CD4-positive, alpha-beta memory T cell (primary cell): ENCODE results near the gene SHCBP1L. TPM values are rescaled to one million over a fixed set of nuclear protein-coding genes. Genes with fewer than 3 reads are reported as not detected.

Source experiments
- CTCF ChIA-PET: fragments of 350-600 bp; sonication (Branson Sonifier 250); formaldehyde crosslinking; loops from one replicate; lab custom pipeline; 2021; ENCODE audit warnings: inconsistent platforms; ENCODE audit not compliant: partially characterized antibody; lab: Charles Lee
- POLR2A ChIA-PET: fragments of 350-600 bp; sonication (Branson Sonifier 250); formaldehyde crosslinking; loops from one replicate; lab custom pipeline; 2021; ENCODE audit not compliant: partially characterized antibody; lab: Charles Lee
- DNase-seq, 5 donors: peaks; one replicate each; pipeline versions ENCODE4 v3.0.0 to v3.0.0-alpha.2; 2020 to 2022; ENCODE audit warnings: mixed read lengths in 1 of 5
- H3K27ac ChIP-seq: one replicate; pipeline ENCODE4 v1.7.0; 2013; ENCODE audit warnings: low read depth, low read length
- H3K27me3 ChIP-seq: 2 replicates; pipeline ENCODE4 v1.7.0; 2013; ENCODE audit warnings: mild to moderate bottlenecking, low read length, moderate library complexity; ENCODE audit not compliant: insufficient read depth
- H3K36me3 ChIP-seq: 2 replicates; pipeline ENCODE4 v1.7.0; 2013; ENCODE audit warnings: mild to moderate bottlenecking, low read length, moderate library complexity; ENCODE audit not compliant: insufficient read depth
- H3K4me1 ChIP-seq: 2 replicates; pipeline ENCODE4 v1.7.0; 2013; ENCODE audit warnings: mild to moderate bottlenecking, low read length, moderate library complexity; ENCODE audit not compliant: insufficient read depth
- H3K4me3 ChIP-seq, 2 donors: one replicate each; pipeline ENCODE4 v1.7.0; 2013; ENCODE audit warnings: low read length in 2 of 2, mild to moderate bottlenecking in 1 of 2
- H3K9me3 ChIP-seq, 2 donors: one replicate each; pipeline ENCODE4 v1.7.0; 2013; ENCODE audit warnings: low read length in 2 of 2, control low read depth in 1 of 2; ENCODE audit not compliant: control insufficient read depth in 1 of 2
- H3K27ac Mint-ChIP-seq, 7 donors: one replicate each; pipeline ENCODE4 v1.8.0; 2020 to 2021; ENCODE audit warnings: mixed read lengths in 7 of 7, mild to moderate bottlenecking in 6 of 7, inconsistent platforms in 3 of 7, moderate library complexity in 3 of 7
- H3K27me3 Mint-ChIP-seq, 2 donors: one replicate each; pipeline ENCODE4 v1.8.0; 2020 to 2021; ENCODE audit warnings: mixed read lengths in 2 of 2
- H3K36me3 Mint-ChIP-seq, 2 donors: one replicate each; pipeline ENCODE4 v1.8.0; 2020 to 2021; ENCODE audit warnings: mixed read lengths in 2 of 2, inconsistent platforms in 1 of 2, mild to moderate bottlenecking in 1 of 2
- H3K4me1 Mint-ChIP-seq, 4 donors: one replicate each; pipeline ENCODE4 v1.8.0; 2020 to 2021; ENCODE audit warnings: mixed read lengths in 4 of 4, mild to moderate bottlenecking in 1 of 4
- H3K4me3 Mint-ChIP-seq, 8 donors: one replicate each; pipeline ENCODE4 v1.8.0; 2020 to 2021; ENCODE audit warnings: mixed read lengths in 8 of 8, mild to moderate bottlenecking in 7 of 8, moderate library complexity in 6 of 8, inconsistent platforms in 3 of 8
- H3K9me3 Mint-ChIP-seq, 8 donors: one replicate each; pipeline ENCODE4 v1.8.0; 2020 to 2021; ENCODE audit warnings: mixed read lengths in 8 of 8, mild to moderate bottlenecking in 5 of 8, inconsistent platforms in 3 of 8, moderate library complexity in 1 of 8
- intact Hi-C: fragments of 100-400 bp; cut with micrococcal nuclease; formaldehyde crosslinking; loops from one replicate; pipeline ENCODE4 v1.15.1; 2023
- polyA plus RNA-seq, 2 donors: library from polyadenylated mRNA; unstranded; fragments of 300-500 nt; fragmentation: Illumina TruSeq; gene quantifications; one replicate each; pipeline ENCODE4 v1.2.3, GENCODE V29; 2021
- total RNA-seq, 2 experiments: library from RNA; stranded (reverse); gene quantifications; one replicate each; pipeline ENCODE4 v1.2.3, GENCODE V29; 2021

SHCBP1L gene
- total and polyA plus RNA-seq, 4 experiments from 2014 or later, result not detected

- Mint-ChIP-seq H3K27me3 (peaks cover 4 to 7% of the 10 kb centered on the region in 2 donors), H3K9me3 (no peaks in the 10 kb centered on the region), H3K27ac (no peak overlapping the region), H3K36me3 (no peaks in the 10 kb centered on the region), H3K4me3 (no peak overlapping the region), H3K4me1 (peaks cover 0 to 5% (median 2%) of the 10 kb centered on the region in 4 donors)
- no peaks in the 10 kb centered on the region for H3K36me3 ChIP-seq
- CTCF ChIA-PET, result interaction anchor here (0.6 to 1.4 kb wide), 3 partner anchors 20 to 629 kb away, joined by 3 to 4 read pairs (median 3); no protein-coding TSS in a partner anchor
- H3K27ac ChIP-seq, result no peak overlapping the region
- peak in 2 of 5 donors; percentile 6 to 10 for DNase-seq
- no peak overlapping the region for H3K4me3 ChIP-seq
- intact Hi-C loops, result loop anchor here (5.0 kb wide), 1 partner anchor 660 kb away; no protein-coding TSS in a partner anchor
- POLR2A ChIA-PET, result no interaction called here
- H3K9me3 ChIP-seq, result no peaks in the 10 kb centered on the region
- no peaks in the 10 kb centered on the region for H3K4me1 ChIP-seq
- H3K27me3 ChIP-seq, result no peaks in the 10 kb centered on the region
Measured at GRCh38 chr1:182962554-182963115, 9.7 kb upstream of the SHCBP1L start.

GRCh38 chr1:182960046-182960445 lies 7.1 kb upstream of the SHCBP1L start:
- intact Hi-C loops, result loop anchor here (5.0 kb wide), 1 partner anchor 662 kb away; no protein-coding TSS in a partner anchor
- DNase-seq, result no peak
- POLR2A ChIA-PET, result no interaction called here

GRCh38 chr1:182957902-182958395 lies 5.0 kb upstream of the SHCBP1L start:
- Mint-ChIP-seq H3K27me3 (peaks cover 14 to 30% of the 10 kb centered on the region in 2 donors), H3K27ac (no peak overlapping the region)
- intact Hi-C loops, result no loop called here

More at GRCh38 chr1:182960046-182960445, 7.1 kb upstream of the SHCBP1L start:
- no peaks in the 10 kb centered on the region for H3K9me3 ChIP-seq
- H3K36me3 Mint-ChIP-seq, result no peaks in the 10 kb centered on the region
- H3K27me3 Mint-ChIP-seq, result peaks cover 8 to 19% of the 10 kb centered on the region in 2 donors
- H3K4me1 ChIP-seq, result no peaks in the 10 kb centered on the region
- no peak overlapping the region for H3K4me3 Mint-ChIP-seq
- H3K27ac Mint-ChIP-seq, result no peak overlapping the region
- no peak overlapping the region for H3K4me3 ChIP-seq
- H3K36me3 ChIP-seq, result no peaks in the 10 kb centered on the region
- no peaks in the 10 kb centered on the region for H3K27me3 ChIP-seq
- CTCF ChIA-PET, result no interaction called here
- no peaks in the 10 kb centered on the region for H3K9me3 Mint-ChIP-seq
- H3K27ac ChIP-seq, result no peak overlapping the region
- H3K4me1 Mint-ChIP-seq, result peaks cover 0 to 5% (median 2%) of the 10 kb centered on the region in 4 donors

GRCh38 chr1:182956708-182957365 lies 3.9 kb upstream of the SHCBP1L start:
- Mint-ChIP-seq H3K27ac (no peak overlapping the region), H3K27me3 (peaks cover 18 to 32% of the 10 kb centered on the region in 2 donors), H3K4me1 (no peaks in the 10 kb centered on the region), H3K36me3 (no peaks in the 10 kb centered on the region), H3K9me3 (no peaks in the 10 kb centered on the region), H3K4me3 (no peak overlapping the region)
- Histone ChIP-seq H3K4me1 (no peaks in the 10 kb centered on the region), H3K36me3 (no peaks in the 10 kb centered on the region), H3K27me3 (peaks cover 4% of the 10 kb centered on the region), H3K9me3 (no peaks in the 10 kb centered on the region), H3K27ac (no peak overlapping the region), H3K4me3 (no peak overlapping the region)
- ChIA-PET POLR2A (no interaction called here), CTCF (no interaction called here)
- no peak for DNase-seq
- intact Hi-C loops, result no loop called here

More at GRCh38 chr1:182957902-182958395, 5.0 kb upstream of the SHCBP1L start:
- Histone ChIP-seq H3K27ac (no peak overlapping the region), H3K9me3 (no peaks in the 10 kb centered on the region), H3K36me3 (no peaks in the 10 kb centered on the region), H3K4me3 (no peak overlapping the region), H3K4me1 (no peaks in the 10 kb centered on the region), H3K27me3 (no peaks in the 10 kb centered on the region)
- H3K36me3 Mint-ChIP-seq, result no peaks in the 10 kb centered on the region
- H3K9me3 Mint-ChIP-seq, result no peaks in the 10 kb centered on the region
- H3K4me1 Mint-ChIP-seq, result peaks cover 0 to 5% (median 2%) of the 10 kb centered on the region in 4 donors
- DNase-seq, result no peak
- H3K4me3 Mint-ChIP-seq, result no peak overlapping the region
- ChIA-PET CTCF (no interaction called here), POLR2A (no interaction called here)

GRCh38 chr1:182955596-182956588 lies 2.9 kb upstream of the SHCBP1L start:
- H3K4me3 Mint-ChIP-seq, result no peak overlapping the region

GRCh38 chr1:182953826-182954225 lies 860 bp upstream of the SHCBP1L start:
- H3K4me1 Mint-ChIP-seq, result no peaks in the 10 kb centered on the region
- no peaks in the 10 kb centered on the region for H3K9me3 ChIP-seq
- ChIA-PET CTCF (no interaction called here), POLR2A (no interaction called here)
- H3K9me3 Mint-ChIP-seq, result no peaks in the 10 kb centered on the region
- no peaks in the 10 kb centered on the region for H3K4me1 ChIP-seq
- H3K36me3 ChIP-seq, result no peaks in the 10 kb centered on the region
- peaks cover 4% of the 10 kb centered on the region for H3K27me3 ChIP-seq
- H3K4me3 Mint-ChIP-seq, result no peak overlapping the region
- H3K27ac ChIP-seq, result no peak overlapping the region
- H3K27me3 Mint-ChIP-seq, result peaks cover 17 to 35% of the 10 kb centered on the region in 2 donors
- H3K27ac Mint-ChIP-seq, result no peak overlapping the region
- intact Hi-C loops, result no loop called here
- no peaks in the 10 kb centered on the region for H3K36me3 Mint-ChIP-seq
- DNase-seq, result no peak
- no peak overlapping the region for H3K4me3 ChIP-seq

More at GRCh38 chr1:182955596-182956588, 2.9 kb upstream of the SHCBP1L start:
- intact Hi-C loops, result no loop called here
- peaks cover 4% of the 10 kb centered on the region for H3K27me3 ChIP-seq
- Mint-ChIP-seq H3K36me3 (no peaks in the 10 kb centered on the region), H3K4me1 (no peaks in the 10 kb centered on the region), H3K27me3 (peaks cover 19 to 37% of the 10 kb centered on the region in 2 donors), H3K9me3 (no peaks in the 10 kb centered on the region), H3K27ac (no peak overlapping the region)
- no peak overlapping the region for H3K4me3 ChIP-seq
- POLR2A ChIA-PET, result interaction anchor here (1.0 kb wide), 1 partner anchor 13 kb away, joined by 3 read pairs; no protein-coding TSS in a partner anchor
- H3K36me3 ChIP-seq, result no peaks in the 10 kb centered on the region
- no peak for DNase-seq
- no peak overlapping the region for H3K27ac ChIP-seq
- CTCF ChIA-PET, result no interaction called here
- no peaks in the 10 kb centered on the region for H3K4me1 ChIP-seq
- no peaks in the 10 kb centered on the region for H3K9me3 ChIP-seq
